Head of caudate nucleus (tissue), 42 donors: ENCODE data around the gene INPP4B.

Source experiments
- DNase-seq, 42 donors: peaks; one replicate each; pipeline versions ENCODE4 v3.0.0 to v3.0.0-alpha.2; 2020 to 2021; ENCODE audit warnings: mixed read lengths in 7 of 42
- intact Hi-C: fragments of 100-400 bp; cut with DNase I; formaldehyde crosslinking; loops from one replicate; pipeline ENCODE4 v1.15.0; 2022

The INPP4B gene

GRCh38 chr4:142264961-142265360 lies 581.1 kb downstream of the INPP4B start:
- intact Hi-C loops, result no loop called here
- DNase-seq, result no peak

- intact Hi-C loops, result no loop called here
- no peak for DNase-seq
Measured at GRCh38 chr4:142262956-142263355, 583.1 kb downstream of the INPP4B start.

- no peak for DNase-seq
- intact Hi-C loops, result no loop called here
Measured at GRCh38 chr4:142248946-142249345, 597.2 kb downstream of the INPP4B start.

DNA sequence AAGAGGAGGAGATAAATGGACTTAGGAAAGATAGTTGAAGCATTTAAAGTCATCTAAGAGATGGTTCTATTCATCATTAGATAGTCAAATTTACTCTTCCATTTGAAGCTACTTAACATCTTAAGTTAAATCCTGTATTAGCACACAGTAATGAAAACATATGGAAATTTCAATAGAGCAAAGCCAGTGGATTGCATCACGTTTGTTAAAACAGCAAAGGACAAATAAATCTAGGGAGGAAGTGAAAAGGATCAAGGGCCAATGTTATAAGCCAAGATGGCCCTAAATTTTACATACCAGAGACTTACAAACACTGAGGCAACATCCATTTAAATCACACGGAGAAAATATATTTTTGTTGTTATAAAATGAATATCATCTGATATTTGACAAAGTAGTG lies 602.8 kb downstream of the INPP4B start:
- DNase-seq, result no peak
- intact Hi-C loops, result no loop called here

- intact Hi-C loops, result no loop called here
Measured at GRCh38 chr4:142242156-142242555, 603.9 kb downstream of the INPP4B start.

GRCh38 chr4:142238589-142238988 lies 607.5 kb downstream of the INPP4B start:
- no peak for DNase-seq
- intact Hi-C loops, result no loop called here

More at GRCh38 chr4:142242156-142242555, 603.9 kb downstream of the INPP4B start:
- no peak for DNase-seq

DNA sequence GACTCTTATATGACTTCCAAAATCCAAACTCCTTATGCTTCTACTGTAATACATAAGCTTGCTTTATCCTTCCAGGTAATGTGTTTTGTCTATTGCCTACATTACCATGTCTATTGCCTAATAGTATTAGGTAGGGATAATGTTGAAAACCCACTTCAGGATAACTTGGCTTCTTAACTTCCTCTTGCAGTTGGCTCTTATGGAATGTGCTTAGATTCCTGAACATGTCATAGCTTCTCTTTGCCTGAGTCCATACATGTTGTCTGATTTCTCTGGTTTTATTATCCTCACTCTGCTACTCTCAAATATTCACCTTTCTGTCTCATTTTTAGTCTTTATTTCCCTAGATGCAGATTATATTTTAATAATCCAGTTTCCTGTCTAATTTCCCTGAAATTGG lies 609.8 kb downstream of the INPP4B start:
- DNase-seq, result no peak
- intact Hi-C loops, result no loop called here

GRCh38 chr4:142231787-142232186 lies 614.3 kb downstream of the INPP4B start:
- intact Hi-C loops, result no loop called here
- no peak for DNase-seq

GRCh38 chr4:142230991-142231390 lies 615.1 kb downstream of the INPP4B start:
- intact Hi-C loops, result no loop called here

GRCh38 chr4:142226014-142226413 lies 620.1 kb downstream of the INPP4B start:
- intact Hi-C loops, result no loop called here

More at GRCh38 chr4:142230991-142231390, 615.1 kb downstream of the INPP4B start:
- DNase-seq, result no peak

GRCh38 chr4:142222127-142222526 lies 624.0 kb downstream of the INPP4B start:
- intact Hi-C loops, result no loop called here
- no peak for DNase-seq

More at GRCh38 chr4:142226014-142226413, 620.1 kb downstream of the INPP4B start:
- DNase-seq, result no peak

DNA sequence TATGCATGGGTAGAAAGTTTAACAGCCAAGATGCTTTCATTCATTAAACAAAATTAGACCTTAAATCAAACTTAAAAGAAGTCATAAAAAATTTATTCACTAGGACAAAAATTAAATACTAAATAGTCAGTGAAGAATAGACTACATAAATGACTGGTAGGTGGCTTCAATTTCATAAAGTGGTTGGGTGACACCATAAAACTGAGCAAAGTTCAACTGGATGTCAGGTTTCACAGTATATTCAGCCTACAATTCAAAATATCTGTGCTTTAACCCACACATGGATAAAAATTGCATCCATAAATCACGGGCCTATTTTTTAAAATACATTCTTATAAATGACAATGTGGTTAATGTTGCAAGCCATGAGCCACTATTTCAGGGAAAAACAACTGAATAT lies 627.4 kb downstream of the INPP4B start:
- DNase-seq, result no peak
- intact Hi-C loops, result no loop called here

DNA sequence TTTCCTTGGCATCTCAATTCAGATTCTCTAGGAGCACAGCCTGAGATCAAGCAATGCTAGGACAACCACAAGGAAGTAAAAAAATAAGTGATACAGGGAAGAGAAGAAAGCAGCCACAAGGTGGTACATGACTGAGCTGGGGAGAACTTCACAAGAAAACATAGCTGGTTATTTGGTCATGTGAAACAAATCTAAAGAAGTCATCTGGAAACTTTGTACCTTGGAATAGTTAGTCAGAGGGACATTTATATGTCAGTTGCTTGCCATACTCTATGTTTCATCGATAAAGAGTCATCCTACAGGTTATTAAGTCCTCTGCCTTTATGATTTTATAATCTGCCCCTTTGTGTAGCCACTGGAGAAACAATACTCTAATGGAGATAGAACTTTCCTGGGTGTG lies 634.7 kb downstream of the INPP4B start:
- intact Hi-C loops, result no loop called here
- no peak for DNase-seq

- intact Hi-C loops, result no loop called here
- DNase-seq, result no peak
Measured at GRCh38 chr4:142203505-142203904, 642.6 kb downstream of the INPP4B start.

GRCh38 chr4:142202404-142203332 lies 643.4 kb downstream of the INPP4B start:
- intact Hi-C loops, result no loop called here
- no peak for DNase-seq

GRCh38 chr4:142201041-142201440 lies 645.1 kb downstream of the INPP4B start:
- no peak for DNase-seq
- intact Hi-C loops, result no loop called here

GRCh38 chr4:142194905-142195304 lies 651.2 kb downstream of the INPP4B start:
- intact Hi-C loops, result no loop called here
- no peak for DNase-seq

DNA sequence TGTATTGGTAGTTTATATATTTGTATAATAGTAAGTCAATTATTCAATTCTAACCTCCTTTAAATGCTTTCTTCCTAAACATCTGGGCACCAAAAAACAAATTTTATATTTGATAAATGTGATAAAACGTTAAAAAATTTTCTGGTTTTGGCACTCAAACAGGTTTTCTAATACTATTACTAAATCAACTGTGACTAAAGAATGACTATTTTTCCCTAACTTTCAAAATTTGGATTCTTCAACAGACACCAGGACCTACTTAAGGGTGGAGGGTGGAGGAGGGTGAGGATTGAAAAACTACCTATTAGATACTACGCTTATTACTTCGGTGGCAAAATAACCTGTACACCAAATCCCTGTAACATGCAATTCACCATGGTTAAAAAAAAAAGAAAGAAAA lies 654.2 kb downstream of the INPP4B start:
- intact Hi-C loops, result no loop called here
- DNase-seq, result no peak

DNA sequence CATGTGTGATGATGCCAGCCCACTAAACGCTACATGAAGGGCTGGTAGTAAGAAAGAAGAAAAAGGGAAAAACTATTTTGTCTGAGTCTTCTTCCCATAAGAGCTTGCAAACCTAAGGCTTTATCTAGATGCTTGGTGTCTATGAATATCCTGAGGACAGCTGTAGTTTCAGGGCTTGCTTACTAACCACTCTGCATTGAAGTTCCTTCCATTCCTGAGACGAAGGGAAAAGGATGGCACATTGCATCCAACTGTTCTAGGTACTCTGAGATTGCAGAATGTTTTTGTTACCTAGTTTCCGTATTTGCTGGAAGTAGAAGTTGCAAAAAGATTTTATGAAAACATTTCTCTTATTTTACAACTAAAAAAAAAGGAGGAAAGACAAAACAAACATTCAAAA lies 665.1 kb downstream of the INPP4B start:
- intact Hi-C loops, result no loop called here
- no peak for DNase-seq

DNA sequence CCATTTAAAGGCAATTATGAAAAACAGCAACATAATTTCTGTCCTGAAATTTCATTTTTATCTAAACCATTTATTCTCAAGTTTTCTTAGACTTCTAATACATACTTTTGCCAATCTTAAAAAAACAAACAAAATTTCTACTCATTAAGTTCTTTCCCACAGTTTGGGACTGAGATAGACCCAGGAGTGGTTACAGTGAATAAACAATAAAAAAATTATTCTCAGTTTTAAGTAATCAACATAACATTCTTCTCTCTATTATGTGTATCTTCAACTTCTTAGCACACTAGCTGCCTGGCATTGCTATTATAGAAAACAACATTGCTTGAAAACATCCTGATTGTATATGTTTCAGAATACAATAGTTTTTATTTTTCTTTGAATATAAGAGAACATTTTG lies 676.9 kb downstream of the INPP4B start:
- intact Hi-C loops, result no loop called here
- DNase-seq, result no peak

- intact Hi-C loops, result no loop called here
- DNase-seq, result no peak
Measured at GRCh38 chr4:142168181-142168580, 677.9 kb downstream of the INPP4B start.
